Kidney tubule cell (primary cell): ENCODE results near the gene TTC28.

Experiments used
- DNase-seq: peaks from one replicate; pipeline ENCODE4 v3.0.0-alpha.2; 2018; ENCODE audit warnings: low spot score

The TTC28 gene

DNA sequence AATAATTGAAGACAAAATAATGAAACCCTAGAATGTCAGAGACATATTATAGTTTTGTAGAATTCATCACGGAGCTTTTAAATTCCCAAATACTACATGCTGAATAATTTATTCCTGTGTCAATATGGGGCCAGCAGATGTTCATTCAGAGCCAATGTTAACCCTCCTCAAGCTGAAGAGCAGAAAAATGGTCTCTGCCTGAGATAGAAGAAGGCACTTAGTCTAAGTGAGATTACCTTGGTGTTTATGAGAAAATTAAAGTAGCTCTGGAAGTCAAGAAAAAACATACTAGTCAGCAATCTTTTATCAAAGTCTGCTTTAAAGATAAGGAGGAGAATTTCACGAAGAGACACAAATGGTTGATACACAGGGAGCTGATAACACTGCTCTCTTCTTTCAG is 328.2 kb downstream of the TTC28 start:
- DNase-seq, result no peak

DNA sequence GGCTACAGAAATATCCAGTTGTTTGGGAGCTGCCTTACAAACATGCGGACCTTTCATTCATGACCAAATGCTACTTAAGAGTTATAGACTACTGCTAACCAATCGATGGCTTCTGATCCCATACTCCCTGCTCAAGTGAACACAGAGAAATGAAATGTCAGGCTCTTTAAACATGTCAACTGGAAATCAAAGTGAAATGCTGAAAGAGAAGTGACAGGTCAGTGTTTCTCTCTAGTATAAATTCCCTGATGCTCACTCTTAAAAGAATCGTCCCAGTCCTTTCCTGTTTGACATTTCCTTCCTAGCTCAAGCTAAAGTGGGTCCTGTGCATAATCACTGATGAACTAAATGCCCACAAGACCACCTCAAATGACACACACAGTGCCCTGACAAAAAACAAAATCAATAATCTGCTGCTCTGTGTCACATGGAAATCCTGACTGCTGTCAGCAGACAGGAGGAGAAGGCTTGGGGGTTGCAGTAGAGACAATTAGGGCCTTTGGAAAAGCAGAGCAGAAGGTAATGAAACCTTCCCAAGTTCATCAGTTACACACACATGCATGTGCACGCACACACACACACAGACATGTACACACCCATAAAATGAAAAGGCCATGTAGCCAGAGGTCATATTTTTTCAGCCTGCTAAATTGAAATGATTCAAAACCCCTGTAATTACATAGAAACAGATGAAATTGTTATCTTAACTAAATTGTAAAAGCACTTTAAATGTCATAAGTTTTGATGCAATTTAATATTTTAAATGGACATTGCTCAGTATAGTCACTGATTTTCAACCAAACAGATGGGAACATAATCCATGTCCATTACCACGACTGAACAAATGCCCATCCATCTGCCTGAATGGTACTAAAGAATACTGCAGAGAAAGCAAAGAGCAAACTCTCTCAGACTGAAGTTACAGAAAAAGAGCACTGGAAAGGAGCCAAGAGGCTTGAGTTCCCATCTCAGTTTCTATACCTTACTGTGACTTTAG is 330.7 kb downstream of the TTC28 start:
- no peak for DNase-seq

DNA sequence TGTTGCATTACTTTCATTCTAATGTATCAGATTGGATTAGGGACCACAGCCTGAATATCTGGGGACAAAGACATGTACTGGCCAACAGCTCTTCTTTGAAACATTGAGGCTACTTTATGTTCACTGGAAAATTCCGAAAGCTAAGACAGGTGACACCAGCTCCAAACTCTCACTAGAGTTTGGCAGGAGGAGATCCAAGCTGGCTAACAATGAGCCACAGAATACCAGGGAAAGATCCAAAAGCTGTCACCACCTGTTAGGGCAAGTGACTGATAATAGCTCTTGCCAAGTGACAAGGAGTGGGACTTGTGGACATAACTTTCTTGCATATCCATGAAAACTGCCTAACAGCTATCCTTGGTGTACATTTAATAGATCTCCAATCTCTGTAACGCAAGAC is 333.3 kb downstream of the TTC28 start:
- no peak for DNase-seq

DNA sequence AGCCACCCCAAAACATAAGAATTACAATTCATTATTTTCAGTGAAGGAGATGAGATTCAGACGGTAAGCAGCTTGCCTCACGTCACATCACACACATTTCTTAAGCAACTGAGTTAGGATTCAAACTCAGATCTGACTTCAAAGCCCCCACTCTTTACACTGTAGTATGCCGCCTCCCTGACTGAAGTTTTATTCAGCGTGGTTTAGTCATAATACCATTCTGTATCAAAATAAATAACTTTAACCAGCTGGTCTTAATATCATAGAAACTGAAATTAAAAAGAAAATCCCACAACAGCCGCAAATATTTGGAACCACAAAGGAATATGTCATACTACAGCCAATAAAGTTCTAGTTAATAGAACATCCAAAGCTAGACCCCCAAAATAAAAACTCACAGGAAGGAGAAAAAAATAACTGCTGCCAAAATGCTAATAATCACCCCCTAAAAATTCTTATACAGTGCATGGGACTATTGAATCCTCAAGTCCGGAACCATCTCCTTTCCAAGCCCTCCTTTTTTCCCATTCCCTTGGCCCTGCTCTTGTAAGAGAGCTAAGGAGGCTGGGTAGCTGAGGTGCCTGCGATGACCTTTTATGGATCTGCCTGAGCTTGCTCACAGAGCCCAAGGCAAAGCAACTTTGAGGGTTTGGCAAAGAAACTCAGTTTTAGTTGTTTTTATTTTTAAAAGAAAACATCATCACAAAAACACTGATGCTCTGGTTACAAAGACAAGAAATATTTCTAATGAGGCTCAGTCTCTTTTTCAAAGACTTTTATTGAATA is 334.5 kb downstream of the TTC28 start:
- DNase-seq, result no peak

DNA sequence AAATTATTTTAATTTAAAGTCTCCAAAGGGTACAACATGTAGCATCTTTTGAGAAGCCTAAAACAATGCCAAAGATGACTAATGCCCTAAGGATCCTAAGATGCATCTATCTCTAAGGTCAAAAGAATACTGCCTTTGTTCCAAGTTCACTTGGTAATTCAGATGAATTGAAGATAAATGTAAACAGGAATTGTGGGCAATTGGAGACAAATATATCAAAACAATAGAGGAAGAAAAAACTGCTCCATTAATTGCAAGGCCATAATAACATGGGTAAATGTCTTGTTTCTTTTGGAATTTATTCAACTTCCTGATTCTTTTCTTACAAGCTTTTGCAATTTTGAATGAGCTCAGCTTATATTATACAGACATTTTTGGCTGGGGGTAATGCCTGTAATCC is 338.6 kb downstream of the TTC28 start:
- DNase-seq, result peak; percentile 11

DNA sequence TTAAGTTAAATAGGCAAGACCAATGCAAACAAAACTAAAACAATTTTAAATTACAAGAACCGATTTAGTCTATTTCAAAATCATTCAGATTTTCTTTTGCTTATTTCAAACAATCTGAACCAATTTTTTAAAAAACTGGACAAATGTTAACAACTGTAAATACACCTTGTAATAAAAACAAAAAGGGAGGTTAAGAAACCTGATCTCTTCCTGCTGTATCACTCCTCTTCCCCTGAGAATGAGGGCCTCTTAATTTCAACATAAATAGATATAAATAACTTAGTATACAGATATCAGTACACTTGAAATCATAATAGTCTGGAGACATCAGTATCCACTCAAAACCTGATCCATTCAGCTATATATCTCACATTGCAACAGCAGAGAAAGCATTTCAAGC is 346.6 kb downstream of the TTC28 start:
- no peak for DNase-seq

DNA sequence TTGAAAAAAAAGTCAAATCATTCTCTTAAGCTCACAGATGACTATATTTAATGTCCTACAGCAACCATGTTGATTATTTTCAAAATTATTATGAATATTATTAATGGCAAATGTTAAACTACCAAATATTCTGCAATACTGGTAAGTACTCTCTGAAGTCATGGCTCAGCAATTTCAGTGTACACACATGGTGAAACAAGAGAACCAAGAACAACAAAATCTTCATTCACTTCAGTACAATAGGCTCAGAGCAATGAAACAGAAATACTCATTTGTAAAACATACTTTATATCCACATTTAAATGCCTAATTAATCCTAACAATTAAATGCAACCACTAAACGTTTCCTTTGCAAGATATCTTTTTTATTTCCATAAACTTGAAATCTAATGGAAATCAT is 347.2 kb downstream of the TTC28 start:
- DNase-seq, result no peak

DNA sequence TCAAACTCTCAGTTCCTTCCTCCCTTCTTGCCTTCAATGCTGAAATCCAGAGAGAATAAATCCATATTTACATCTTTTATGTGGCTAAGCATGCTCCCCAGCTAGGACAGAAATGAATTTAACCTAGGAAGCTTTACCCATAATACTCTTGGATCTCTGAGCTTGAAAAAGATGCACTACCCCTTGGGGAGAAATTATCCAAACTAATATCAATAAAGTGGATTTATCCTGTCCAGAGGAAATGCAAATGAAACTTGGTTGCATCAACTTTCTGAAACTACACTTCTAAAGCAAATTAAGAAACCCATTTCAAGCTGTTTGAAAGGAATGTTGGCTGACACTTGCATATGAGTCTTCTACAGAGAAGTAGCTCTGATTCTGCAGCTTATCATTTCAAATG is 347.9 kb downstream of the TTC28 start:
- no peak for DNase-seq

DNA sequence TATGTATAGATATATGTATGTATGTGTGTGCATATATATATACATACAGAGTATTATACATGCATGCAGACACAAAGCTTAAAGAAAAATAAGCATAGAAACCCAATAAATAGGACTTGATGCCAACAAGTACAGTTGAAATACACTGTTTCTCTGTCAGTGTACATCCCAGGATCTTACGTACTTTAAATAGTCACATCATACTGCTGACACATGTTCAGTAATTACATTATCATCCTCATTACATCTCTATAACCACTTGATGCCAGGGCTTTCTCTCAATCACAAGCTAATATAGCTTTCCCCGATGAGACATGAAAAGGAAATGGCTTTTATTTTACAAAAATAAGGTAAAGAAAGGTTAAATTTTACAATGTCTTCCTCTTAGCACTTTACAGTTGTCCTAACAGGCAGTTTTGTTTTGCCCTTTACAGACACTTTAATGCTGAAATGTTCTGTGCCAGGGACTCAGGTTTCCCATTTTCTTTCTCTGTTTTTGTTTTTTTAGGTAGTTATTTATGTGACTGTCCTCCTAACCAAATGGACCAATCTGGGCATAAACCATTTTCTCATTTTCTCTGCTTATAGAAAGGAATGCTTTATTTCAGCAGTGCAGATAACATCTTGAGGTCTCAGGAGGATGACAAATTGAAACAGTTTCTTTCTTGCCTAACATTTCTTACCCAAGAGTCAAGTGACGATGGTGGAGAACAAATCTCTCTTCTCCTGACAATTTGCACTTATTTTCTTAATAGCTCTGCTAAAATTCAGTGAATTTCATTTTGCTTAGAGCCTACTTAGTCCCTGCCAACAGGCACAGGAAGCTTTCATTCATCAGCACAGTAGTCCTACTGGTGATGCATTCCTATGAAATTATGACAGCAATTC is 350.2 kb downstream of the TTC28 start:
- DNase-seq, result no peak

DNA sequence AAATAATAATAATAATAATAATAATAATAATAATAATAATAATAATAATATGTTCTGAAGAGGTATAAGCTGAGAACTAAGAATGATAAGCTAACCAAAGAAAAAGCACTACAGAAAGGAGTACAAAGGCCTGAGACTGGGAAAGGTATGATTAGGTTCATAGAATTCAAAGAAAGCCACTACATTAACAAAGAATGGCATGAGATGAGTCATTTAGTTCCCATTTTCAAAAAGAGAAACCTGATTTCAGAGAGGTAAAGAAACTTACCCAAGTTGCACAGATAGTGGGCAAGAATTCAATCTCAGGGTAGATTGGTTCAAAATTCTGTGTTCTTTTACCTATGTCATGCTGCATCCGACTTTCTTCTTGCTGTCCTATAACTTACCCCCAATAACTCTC is 350.9 kb downstream of the TTC28 start:
- DNase-seq, result peak; percentile 6

DNA sequence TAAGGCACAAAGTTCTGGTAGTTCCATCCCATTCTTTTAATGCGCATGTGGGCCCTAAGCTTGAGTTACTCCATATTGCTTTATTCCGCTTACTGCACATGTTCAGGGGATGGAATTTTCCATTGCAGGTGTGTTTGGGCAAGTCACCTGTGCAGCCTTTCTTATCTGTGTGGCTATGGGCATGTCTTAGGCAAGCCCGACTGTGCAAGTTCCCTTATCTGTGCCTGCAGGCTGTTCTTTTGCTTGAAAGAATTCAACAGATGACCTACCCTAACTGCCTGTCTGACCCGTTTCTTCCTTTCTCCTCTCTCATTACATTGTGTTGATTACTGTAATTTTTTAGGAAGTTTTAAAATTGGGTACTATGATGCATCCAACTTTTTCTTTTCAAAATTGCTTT is 363.6 kb downstream of the TTC28 start:
- DNase-seq, result no peak

DNA sequence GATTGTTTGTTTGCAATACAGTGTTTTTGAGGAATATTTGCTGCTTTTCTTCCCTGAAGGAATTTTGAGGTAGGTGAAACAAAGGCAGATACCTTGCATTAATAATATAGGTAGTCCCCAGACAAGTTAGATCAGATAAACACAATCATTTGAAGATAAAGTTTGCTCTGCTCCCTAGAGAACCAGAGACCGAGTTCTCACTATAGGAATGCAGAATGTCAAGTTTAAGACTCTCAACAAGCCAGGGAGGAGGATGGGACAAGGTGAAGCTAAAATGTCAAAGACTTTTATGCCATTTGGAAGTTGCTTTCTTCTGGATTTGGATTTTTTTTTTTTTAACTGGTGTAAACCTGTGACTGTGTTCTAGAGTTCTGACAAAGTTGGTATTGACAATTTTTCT is 364.7 kb downstream of the TTC28 start:
- DNase-seq, result no peak

DNA sequence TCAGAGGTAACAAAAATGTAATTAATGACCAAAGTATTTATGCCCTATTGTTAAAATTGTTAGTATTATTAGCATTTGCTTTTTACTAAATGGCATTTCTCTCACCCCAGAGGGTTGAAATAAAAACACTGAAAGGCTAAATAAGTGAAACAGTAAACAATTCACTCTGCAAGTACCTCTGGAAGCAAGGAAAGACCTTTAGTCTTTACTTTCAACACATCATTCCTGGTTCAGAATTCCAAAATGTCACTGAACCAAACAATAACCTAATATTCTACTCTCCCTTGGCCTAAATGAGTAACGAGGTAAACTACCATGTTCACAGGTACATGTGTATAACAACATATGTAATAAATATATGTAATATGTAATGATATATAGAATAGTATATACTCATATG is 369.3 kb downstream of the TTC28 start:
- DNase-seq, result no peak

DNA sequence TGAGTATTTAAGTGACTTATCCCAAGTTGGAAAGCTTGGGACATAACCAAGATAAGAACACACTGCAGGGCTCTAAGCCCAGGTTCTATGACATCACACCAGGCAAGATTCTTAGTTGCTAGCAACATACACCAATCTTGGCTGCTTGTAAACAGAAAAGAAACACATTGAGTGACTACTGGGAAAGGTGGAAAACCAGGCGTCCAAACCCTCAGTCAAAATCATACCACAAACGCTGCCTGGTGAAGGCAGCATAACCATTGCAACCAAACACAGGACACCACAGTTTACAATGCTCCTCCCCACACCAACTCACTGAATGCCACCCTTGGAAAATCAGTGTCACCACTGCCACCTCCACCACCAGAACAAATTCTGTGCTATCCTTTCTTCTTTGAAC is 379.9 kb downstream of the TTC28 start:
- no peak for DNase-seq

DNA sequence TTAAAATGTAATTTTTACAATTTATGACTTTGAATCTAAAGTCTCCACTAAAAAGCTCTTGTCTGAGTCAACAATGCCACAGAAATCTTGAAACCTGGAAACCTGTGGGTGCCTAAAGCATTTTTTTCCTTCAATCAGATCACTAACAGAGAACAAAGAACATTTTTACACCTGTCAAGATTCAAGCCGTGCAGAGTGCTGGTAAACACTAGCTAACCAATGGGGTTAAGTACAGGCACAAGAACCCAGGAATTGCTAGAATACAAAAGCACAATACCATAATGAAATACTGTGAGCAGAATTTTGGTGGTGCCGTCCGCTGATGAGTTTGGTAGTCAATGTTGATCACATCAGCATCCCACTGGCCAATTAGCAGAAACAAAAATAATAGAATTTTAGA is 380.3 kb downstream of the TTC28 start:
- no peak for DNase-seq

DNA sequence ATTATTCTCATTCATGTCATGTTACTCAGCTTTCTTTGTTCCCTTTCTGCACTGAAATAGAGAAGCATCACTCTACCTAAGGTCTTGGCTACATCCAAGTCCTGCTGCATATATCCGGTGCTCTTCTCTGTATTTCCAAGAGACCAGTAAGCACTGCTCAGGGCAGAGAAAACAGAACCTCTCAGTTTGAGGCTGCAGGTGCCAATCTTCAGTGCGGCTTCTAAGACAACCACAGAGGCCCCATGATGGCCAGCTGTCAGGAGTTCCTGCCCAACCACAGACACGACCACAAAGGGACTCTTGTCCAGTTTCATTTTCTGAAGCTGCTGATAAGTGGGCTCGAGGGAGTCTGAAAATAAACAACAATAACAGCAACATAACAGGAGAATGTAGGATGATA is 382.1 kb downstream of the TTC28 start:
- no peak for DNase-seq

DNA sequence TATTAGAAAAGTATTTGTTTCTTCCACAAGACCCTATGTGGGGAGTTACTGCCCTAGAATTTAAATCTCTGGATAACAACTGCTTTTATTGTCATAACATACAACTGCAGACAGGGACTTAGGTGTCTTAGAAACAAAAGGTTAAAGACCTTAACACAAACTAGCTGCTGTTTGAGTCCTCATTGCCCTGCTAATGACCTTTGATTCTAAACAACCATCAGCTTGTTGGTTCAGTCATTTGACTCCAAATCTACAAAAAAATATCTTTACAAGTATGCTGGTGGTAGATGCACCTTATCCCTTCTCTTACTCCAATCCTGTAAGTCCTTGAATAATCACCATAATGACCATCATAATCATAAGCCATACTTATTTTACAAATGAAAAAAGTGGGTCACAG is 383.2 kb downstream of the TTC28 start:
- no peak for DNase-seq

DNA sequence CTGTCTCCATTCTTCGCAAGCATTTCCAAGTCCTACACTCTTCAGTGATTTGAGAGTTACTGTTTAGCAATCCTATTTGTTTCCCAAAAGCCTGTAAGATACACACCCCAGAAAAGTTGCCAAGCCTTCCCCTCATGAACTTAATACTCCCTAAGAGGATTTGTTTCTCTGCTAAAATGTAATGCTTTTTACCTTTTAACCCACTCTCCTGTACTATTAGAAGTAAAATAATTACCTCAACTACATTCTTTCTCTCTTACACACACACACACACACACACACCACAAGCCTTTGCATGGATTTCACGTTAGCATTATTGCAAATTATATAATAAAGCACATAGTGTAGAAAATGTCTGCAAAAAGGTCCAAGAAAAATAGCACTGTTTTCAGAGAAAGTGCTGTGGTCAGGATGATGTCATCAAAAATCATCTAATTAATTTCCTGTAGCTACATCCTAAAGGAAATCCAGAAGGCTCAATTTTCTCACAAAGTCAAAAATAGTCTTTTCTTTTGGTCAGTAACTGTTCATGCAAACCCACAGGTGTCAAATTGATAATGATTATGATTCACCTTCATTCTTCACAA is 396.5 kb downstream of the TTC28 start:
- DNase-seq, result no peak

DNA sequence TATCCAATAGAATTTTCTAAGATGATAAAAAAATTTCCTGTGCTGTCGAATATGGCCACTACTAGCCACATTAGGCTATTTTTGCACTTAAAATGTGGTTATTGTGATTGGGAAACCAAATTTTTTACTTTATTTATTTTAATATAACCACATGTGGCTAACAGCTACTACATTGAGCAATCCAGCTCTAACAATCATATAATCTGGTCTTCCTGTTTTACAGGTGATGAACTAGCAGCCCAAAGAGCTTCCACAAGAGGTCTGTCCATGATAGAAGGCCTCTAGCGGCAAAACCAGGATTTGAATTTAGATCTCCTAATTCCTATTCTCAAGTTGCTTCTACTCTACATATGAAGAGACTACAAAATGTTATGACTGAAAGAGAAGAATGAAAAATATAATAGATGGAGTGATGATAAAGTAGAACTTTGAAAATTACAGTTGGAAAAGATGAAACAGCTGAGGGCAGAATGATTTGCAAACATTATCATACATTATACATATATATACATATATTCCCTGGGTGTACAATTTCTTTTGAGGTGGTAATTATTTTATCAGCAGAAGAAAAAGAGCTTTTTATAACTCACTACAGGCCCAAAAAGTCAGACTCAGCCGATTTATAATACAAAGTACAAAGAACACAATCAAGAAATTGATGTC is 397.1 kb downstream of the TTC28 start:
- DNase-seq, result no peak

DNA sequence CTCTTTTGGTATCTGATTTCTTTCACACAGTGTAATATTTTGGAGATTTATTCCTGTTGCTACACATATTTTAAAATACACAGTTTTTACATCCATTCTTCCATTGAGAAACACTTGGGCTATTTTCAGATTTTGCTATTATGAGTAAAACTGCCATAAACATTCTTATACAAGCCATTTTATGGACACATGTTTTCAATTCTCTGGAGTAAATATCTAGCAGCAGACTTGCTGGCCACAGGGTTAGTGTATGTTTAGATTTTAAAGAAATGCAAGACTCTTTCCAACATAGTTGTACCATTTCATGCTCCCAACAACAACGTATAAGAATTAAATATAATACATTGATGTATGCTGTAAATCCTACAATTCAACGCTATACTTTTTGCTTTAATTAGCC is 399.8 kb downstream of the TTC28 start:
- DNase-seq, result no peak

DNA sequence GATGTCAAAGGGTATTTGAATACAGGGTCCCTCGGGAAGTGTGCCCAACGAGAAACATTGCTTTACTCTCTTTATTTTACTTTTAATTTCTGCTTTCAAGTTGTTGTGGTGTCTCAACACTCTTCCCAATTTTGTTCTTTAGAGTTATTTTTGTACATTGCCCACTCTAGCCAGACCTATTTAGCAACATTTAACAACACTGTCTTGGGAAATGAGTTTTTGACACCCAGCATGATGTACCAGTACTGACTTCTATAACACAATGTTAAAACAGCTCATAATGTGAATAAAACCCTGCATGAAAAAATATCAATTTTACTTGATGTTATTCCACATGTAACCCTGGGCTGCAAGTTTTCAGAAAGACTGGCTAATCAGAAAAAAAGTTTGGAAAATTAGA is 410.4 kb downstream of the TTC28 start:
- DNase-seq, result no peak
